ENCODE results near the gene LHFPL6. TPM values are rescaled to one million over a fixed set of nuclear protein-coding genes. Genes with fewer than 3 reads are reported as not detected.

Gene LHFPL6
- total RNA-seq, 1 donor from 2014 or later: 24.1 TPM

DNA sequence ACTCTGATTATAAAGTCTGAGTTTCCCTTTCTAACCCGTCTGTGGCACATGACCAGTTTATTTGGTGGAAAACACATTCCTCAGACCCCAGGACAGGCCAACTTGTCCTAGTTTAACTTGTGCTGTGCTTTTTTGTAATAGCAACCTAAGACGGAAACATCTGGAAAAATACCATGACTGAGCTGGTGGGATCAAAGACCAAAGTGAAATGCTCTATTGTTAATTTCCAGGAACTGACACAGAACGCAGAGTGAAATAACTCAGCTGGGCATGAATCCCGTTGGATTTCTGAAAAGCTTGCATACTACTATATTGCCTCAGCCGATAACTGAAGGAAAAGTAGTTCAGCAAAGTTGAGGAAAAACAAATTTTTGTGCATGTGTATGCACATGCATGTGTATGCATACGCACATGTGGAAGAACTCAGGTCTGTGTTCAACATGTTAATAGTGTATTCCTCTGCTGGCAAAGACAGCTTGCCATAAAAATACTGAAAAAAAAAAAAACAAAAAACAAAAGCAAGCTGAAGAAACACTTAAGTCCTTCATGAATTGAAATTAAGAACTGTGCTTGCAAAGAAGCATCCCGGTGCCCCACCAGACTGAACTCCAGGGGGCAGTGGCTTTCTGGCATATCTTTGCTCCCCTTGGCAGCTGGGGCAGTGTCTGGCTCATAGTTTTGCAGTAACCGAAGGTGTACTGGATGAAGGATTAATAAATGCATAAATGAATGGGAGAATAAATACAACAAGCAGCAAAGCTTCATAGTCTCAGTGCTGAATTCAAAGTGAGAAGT, 187.8 kb downstream of the LHFPL6 start:
- DNase-seq (ENCODE audit: low read depth, low spot score): peak; percentile 92

DNA sequence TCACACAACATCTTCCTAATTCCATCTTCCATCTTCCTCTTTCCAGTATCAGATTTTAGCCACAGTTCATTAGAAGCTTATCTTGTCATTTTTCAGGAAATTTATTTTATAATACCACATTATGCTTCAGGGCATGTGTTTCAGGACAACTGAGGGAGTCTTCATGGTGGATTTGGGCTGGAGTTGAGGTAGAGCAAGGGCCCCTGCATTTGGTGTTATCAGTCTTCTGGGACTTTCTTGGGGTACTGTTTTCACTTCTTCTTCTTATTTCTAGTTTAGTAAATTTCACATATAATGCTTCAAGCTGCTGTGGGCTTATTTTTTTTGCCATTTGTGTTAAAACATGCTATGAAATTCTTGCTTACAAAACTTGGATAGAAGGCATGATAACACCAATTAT, 188.7 kb downstream of the LHFPL6 start:
- DNase-seq (ENCODE audit: low read depth, low spot score): no peak

DNA sequence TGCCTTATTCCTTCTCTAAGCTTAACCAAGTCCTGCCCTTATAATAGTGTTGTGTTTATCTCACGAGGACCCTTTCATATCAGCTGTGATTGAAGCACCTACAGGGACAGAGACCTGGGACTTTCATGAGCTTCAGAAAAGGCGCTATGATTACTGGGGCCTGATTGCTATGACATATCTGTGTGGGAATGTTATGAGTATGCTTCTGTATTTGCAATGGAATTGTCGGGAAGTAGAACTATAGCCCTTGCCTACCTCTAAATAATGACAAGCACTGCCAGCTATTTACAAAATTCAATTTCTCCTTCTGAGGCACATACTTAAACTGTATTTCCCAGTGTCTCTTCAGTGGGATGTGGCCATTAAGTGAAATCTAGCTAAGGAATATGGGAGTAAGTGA, 191.5 kb downstream of the LHFPL6 start:
- no peak for DNase-seq (ENCODE audit: low read depth, low spot score)

DNA sequence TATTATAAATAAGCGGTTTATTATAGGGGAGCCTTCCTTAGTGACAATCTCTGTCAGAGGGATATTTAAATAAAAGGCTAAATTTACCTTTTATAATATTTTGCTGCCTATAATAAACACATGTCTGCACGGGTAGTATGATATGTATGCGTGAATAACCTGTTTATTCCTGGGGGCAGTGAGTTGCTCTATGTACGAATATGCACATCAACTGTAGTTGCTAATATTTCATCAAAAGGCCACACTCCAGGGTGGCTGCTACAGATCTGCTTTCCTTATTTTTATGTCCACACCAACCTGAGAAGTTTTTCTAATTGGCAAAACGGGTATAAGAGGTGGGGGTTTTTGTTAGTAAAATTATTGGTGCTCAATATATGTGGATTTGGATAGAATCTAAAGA, 192.0 kb downstream of the LHFPL6 start:
- no peak for DNase-seq (ENCODE audit: low read depth, low spot score)

DNA sequence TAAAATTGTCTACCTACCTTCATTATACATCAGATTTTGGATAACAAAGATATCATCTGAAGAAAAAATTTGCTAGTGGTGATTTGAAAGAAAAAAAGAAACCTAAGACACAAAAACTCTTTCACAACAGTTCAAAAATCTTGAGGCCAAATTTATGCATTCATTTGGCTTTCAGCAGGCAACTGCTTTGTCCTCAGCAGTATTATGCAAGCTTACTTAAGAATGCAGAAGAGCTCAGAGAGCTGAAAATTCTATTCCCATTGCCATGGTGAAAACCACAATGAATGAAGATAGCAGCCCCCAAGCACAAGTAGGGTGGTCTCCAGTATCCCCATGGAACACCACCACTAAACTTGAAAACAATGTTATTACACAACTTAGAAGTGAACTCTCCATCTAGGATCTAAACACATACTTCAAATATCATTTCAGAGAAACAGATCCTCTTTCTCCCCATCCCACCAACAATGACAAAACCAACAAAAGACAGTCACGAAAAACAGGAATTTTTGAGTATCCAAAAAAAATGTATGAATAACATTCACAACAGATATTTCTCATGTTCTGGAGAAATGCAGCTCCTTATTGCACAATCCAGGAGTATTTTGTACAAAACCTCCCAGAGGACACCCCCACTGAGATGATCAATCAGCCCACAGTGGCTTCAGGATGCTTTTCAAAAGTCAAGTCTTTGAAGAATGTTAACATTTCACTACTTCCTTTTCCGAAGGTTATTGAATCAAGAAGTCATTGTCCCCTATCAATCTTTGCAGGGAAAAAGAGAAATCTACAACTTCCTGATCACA, 192.7 kb downstream of the LHFPL6 start:
- DNase-seq (ENCODE audit: low read depth, low spot score): peak; percentile 61

DNA sequence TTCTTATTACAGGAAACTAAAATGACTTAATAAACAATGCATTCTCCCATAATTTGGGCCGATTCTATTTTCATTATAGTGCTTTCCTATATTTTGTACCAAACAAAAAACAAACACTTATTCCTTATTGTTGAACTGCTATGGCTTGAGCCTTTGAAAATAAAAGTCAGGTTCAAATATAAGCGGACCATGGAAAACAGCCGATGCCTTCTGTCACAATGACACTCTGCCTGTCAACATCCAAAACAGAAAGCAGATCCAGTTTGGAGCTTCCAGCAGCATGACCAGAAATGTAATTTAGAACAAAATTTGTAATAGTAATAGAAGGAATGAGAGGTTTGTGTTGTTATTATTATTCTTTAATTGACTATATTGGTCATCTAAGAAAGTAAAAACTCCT, 194.5 kb downstream of the LHFPL6 start:
- no peak for DNase-seq (ENCODE audit: low read depth, low spot score)

DNA sequence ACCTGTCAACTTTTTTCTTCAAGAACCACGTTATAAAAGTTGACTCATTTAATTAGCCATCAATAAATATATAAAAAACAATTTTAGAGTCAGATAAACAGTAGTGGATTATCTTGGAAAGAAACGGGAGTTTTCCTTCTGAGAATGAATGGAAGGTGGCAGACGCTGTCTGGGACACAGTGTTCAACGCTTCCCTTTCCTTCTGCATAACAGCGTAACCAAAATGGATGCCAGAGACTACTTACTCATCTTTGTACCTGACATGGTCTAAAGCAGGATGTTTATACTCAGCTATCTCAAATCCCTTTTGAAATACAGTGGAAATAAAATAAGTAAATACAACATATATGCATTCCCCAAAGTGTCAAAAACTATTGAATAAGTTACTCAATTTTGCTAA, 195.2 kb downstream of the LHFPL6 start:
- DNase-seq (ENCODE audit: low read depth, low spot score): no peak

DNA sequence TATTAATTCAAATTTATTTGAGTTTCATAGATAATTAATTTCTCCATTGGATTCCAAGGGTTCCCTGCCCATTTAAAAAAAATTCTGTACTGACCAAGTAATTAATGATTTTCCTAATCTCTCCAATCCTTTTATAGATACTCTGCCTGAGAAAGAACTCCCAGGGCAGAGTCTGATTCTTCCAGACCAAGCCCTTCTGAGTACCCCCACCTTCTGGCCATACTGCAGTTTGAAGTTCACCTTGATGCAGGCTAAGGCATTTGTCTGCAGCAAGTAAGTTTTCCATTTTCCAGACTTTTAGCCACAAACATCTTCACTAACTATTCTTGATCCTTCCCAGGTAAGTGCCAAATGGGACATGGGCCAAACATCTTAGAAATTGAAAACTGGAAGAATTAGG, 195.9 kb downstream of the LHFPL6 start:
- no peak for DNase-seq (ENCODE audit: low read depth, low spot score)

DNA sequence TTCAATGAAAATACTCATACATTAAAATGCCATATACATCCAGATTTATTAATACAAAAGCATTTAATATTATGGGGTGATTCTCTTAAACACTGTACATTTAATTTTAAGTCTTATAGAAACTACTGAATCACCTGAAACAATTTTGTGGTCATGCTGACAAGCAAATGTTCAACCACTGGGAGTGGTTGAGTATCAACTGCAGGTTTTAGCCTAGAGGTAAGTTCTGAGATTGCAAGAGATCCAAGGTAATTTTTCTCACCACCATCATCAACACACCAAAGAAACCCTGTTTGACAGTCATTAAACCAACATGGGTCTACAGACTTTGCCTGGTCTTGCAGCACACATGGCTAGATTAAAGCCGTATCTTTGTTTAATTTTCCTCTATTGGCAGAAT, 196.3 kb downstream of the LHFPL6 start:
- no peak for DNase-seq (ENCODE audit: low read depth, low spot score)

DNA sequence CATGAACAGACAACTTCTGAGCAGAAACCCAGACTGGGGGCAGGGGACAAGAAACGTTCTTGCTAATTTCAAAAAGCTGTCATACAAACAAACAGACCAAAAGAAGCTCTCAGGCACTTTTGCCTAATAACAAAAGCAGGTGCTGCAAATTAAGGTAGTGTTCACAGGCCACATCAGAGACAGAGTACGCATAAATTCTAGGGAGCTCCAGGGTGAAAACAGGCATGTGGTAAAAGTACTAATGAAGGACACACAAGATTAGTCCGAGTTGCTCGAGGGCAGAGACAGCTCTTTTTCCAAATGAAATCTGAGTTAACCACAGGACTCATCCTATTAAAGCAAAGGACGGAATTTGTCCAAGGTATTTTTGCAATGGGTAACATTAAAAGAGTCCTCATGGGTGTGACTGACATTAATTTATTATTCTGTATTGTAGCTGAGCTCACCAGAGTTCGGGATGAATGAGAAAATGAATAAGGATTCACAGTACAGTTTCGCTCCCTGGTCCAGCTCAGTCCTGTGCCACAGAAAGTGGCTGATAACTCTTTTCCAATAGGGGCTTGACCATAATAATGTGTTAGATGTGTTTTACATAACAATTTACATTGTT, 197.3 kb downstream of the LHFPL6 start:
- DNase-seq (ENCODE audit: low read depth, low spot score): no peak

DNA sequence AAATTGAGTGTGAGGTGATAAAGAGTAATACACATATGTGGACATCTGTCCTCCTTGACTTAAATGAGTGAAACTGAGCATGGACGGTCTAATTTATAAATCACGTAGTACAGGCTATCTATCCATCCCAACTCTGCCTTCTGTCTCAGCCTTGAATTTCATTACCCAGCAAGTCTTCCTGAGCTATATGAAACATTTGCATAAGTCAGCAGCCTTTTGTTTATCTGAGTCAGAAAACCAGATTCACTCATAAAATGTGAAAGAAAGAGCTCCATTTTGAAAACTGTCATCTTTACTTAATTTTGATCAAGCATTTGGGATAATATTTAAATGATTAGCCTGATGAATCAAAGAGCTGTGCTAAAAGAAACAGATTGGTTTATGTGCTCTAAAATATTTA, 197.9 kb downstream of the LHFPL6 start:
- no peak for DNase-seq (ENCODE audit: low read depth, low spot score)

DNA sequence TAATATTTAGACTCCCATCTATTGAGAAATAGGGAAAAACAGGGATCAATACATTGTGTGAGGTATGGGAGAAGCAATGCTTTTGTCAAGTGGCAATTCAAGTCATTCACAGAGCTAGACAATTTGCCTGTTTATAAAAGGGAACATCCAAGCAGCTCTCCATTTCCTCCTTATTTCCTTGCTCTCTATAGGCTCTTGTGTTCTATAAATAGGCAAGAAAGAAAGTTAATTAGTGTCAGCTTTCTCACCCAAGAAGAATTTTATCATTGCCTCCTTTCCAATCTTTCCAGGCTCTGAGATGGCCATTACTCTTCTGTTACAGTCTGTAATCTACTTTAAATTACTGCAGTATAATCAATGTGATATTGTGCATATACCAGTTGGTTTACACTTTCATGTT, 199.9 kb downstream of the LHFPL6 start:
- DNase-seq (ENCODE audit: low read depth, low spot score): no peak

DNA sequence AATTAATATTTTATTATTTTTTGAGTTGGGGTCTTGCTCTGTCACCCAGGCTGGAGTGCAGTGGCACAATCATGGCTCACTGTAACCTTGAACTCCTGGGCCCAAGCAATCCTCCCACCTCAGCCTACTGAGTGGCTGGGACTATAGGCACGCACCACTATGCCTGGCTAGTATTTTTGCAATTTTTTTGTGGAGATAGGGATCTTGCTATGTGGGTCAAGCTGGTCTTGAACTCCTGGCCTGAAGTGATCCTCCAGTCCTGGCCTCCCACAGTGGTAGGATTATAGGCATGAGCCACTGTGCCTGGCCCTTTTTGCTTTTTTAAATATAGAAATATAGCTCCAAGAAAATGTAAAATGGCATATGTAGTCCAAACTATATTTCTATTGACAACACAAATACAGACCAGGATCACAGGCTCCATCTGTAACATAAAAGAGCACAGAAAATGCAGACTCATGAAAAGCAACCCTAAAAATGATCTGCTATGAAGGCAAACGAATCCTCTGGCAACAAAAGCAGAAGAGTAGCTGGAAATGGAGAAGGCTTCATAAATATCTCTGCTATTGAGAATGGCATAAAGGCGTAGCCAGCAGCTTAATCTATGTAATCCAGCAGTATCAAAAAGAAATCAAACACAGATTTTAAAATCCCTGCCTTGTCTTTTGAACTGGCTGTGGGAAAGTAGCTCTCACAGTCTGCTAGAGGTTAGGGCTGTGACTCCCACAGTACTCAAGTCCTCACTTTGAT, 200.6 kb downstream of the LHFPL6 start:
- DNase-seq (ENCODE audit: low read depth, low spot score): no peak

DNA sequence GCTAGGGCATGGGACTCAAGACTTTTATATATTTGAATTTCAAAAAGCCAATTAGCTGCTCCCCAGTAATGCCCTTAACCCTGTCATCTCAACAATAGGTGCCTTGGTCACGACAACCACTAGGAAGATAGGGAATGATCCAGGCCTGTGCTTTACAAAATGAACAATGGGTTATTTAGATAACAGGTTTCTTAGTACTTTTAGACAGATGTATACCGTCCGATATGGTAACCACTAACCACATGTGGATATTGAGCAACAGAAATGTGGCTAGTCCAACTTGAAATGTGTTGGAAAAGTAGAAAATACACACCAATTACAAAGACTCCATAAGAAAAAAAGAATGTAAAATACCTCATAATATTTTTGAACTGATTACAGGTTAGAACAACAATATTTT, 201.2 kb downstream of the LHFPL6 start:
- DNase-seq (ENCODE audit: low read depth, low spot score): no peak

DNA sequence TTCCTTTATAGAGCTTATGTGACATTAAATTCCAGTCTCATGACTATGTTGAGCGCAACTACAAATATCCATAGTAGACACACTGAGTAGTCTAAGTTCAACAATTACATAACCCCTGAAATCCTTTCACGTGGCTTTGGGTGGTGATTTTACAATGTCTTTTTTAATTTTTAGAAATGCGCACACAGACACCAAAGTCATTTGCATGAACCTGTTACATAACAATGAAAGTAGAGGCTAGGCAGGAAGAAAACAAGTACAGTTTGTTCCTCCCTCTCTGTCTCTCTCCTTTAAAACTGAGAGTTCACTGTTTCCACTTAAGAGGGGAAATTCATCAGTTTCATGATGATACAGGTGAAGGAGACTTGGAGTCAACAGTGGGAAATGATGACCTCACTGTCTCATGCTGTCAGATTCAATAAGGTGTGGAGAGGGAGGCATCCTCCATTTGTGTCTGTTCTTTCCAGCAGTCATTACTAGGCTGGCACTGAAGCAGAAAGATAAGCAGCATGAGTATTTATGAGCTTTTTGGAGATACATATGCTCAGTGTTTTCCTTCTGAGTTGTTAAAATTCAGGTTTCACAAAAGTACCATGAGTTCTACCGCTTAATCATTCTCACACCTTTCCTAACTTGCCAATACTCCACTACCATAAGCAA, 201.8 kb downstream of the LHFPL6 start:
- DNase-seq (ENCODE audit: low read depth, low spot score): no peak

DNA sequence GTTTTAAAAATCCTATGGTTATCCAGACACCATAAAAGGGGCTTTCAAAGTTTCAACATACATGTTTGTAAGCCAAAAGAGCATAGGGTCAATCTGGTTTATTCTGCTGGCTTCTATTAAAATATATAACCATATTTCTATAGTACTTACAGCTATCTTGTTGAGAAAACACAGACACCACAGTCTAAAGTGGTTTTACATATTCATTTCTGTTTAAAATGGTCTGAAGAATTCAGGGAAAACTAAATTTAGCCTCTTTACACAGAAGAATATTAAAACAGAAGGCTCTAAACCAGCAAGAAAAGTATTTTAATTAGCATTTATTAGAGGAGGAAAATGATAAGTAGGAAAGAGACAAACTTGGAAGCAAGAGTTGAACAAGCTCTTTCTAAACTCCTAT, 203.9 kb downstream of the LHFPL6 start:
- no peak for DNase-seq (ENCODE audit: low read depth, low spot score)

DNA sequence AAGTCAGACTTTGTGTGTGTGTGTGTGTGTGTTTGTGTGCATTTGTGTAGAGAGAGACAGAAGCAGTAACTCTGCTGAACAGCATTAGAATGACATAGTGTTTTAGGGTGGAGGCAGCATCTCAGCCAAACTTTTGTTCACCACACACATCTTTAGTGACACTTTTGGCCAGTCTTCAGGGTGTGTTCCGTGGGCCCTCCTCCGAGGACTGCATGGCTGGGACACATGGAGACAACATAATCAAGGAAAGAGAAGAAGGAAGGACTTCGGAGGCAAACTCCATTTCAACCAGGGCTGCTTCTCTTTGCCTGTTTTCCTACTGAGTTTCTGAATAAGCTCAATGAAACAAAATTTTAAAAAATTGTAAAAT, 205.1 kb downstream of the LHFPL6 start:
- no peak for DNase-seq (ENCODE audit: low read depth, low spot score)

DNA sequence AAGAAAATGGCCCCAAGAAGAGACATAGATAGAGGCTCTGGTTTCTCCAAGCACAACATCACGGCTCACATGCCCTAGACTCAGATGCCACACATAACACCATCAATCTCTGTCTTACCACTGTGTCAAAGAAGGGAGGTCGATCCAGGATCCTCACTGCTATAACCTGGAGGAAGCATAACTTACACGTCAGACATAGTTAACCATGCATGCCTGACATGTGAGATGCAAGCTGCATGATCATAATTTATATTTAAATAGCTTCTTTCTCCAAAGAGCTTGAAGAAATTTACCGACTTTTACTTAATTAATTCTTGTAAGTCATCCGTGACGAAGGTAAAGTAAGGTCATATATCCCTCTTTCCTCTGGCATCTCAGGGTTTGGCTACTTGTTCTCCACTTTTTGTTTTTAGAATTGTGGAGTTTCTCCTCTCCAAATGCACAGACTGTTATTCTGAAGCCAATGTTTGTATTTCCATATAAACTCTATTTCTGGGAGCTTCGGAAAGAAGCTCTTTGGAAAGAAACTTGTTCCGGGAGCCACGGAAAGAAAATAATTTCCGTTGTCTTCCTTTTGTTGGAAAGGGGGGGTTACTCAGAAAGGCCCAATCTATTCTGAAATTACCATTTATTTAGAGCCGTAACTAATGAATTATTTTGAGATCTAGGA, 205.6 kb downstream of the LHFPL6 start:
- no peak for DNase-seq (ENCODE audit: low read depth, low spot score)

DNA sequence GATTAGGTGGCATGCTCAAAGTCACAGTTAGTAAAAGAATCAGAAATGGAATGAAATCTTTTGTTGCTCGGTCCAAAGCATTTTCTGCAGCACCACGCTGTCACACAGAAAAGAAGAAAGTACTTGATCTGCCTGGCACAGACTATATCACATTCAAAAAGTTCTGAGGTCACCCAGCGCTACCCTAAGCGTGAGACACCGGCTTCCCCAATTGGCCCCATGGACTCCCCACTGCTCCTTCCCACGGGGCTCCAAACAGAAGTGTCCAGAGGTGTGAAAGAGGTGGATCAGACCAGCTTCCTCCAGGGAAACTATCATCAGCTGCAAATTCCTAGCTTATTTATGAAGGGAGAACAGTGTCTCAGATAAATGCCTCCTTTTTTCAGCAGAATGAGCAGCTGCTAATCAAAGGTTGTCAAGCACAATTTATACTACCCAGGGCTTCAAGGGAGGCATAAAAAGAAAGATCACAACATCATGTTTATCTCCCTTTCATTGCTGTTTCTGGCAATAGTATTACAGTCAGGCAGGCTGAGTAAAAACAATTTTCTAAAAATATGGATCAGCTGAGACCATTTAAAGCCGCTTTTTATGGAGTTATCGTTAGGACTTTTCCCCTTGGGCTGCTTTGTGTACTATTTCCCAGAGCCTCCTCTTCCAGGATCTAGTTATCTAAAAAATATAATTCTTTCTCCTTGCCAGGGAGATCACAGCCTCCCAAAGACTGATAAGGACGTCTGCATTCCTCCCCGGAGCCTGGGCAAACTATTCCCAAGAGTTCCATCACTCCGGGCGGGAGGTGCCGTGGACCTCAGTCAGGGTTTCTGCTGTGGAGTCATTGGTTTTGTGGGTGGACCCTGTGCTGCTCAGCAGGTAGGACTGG, 208.0 kb downstream of the LHFPL6 start:
- no peak for DNase-seq (ENCODE audit: low read depth, low spot score)

DNA sequence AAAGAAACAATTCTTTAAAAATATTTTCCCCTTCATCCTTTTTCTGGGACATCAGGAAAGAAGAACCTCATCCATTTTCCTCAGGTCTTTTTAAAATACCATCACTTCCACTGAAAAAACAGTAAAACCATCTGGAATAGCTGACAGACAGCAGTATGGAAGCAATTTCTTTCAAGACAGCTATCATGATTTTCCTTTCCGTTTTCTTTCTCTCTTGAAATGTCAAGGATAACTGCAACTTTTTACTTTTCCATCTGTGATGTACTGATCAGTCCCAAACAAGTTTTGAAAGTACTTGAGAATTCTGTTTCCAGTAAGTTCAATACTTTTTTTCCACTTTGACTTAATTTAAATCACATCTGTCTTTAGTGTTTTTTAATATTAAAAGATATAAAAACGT, 211.2 kb downstream of the LHFPL6 start:
- no peak for DNase-seq (ENCODE audit: low read depth, low spot score)
